Osteoblast (primary cell): ENCODE results near the gene JAM2. TPM values are rescaled to one million over a fixed set of nuclear protein-coding genes. Genes with fewer than 3 reads are reported as not detected.
"Not testable (repeated sequence)": the region's sequence is repeated elsewhere in the genome, so short reads cannot be mapped to it uniquely, and the experiment has no call there.

Experiments
- DNase-seq: peaks from one replicate; pipeline ENCODE4 v3.0.0; 2011; ENCODE audit warnings: low spot score, mixed read lengths; ENCODE audit not compliant: insufficient read length; ENCODE audit errors: missing footprints
- H2AFZ ChIP-seq: 2 replicates; pipeline ENCODE4 v1.6.0; 2011; ENCODE audit warnings: mild to moderate bottlenecking, low read length
- H3K27ac ChIP-seq: 2 replicates; pipeline ENCODE4 v1.5.1; 2011; ENCODE audit warnings: mild to moderate bottlenecking, low read depth, low read length, moderate library complexity
- H3K27me3 ChIP-seq: 2 replicates; pipeline ENCODE4 v1.6.0; 2012; ENCODE audit warnings: mild to moderate bottlenecking, control low read depth, inconsistent platforms, low read length, moderate library complexity; ENCODE audit not compliant: insufficient read depth
- H3K36me3 ChIP-seq: 2 replicates; pipeline ENCODE4 v1.5.1; 2011; ENCODE audit warnings: mild to moderate bottlenecking, low read length, control low read depth, moderate library complexity; ENCODE audit not compliant: insufficient read depth
- H3K4me1 ChIP-seq: 2 replicates; pipeline ENCODE4 v1.5.1; 2011; ENCODE audit warnings: mild to moderate bottlenecking, low read length, control low read depth, moderate library complexity; ENCODE audit not compliant: insufficient read depth
- H3K4me2 ChIP-seq: 2 replicates; pipeline ENCODE4 v1.6.0; 2011; ENCODE audit warnings: mild to moderate bottlenecking, low read length; ENCODE audit not compliant: insufficient read depth
- H3K4me3 ChIP-seq: fragments of 200-600 bp; sonication (generic); 3 replicates; pipeline ENCODE4 v1.5.1; 2012; ENCODE audit warnings: mild to moderate bottlenecking, low read length, inconsistent platforms; ENCODE audit not compliant: insufficient read depth
- H3K79me2 ChIP-seq: 2 replicates; pipeline ENCODE4 v1.6.0; 2012; ENCODE audit warnings: mild to moderate bottlenecking, low read length, control low read depth, inconsistent platforms; ENCODE audit not compliant: insufficient read depth
- H3K9me3 ChIP-seq: 2 replicates; pipeline ENCODE4 v1.5.1; 2011; ENCODE audit warnings: low read depth, low read length, control low read depth
- H4K20me1 ChIP-seq: 2 replicates; pipeline ENCODE4 v1.6.0; 2012; ENCODE audit warnings: mild to moderate bottlenecking, low read length, control low read depth; ENCODE audit not compliant: insufficient read depth
- CTCF ChIP-seq: IDR thresholded peaks from 2 replicates; pipeline ENCODE4 v1.5.1; 2011; ENCODE audit warnings: mild to moderate bottlenecking, low read depth, low read length, moderate library complexity; ENCODE audit errors: extremely low read depth
- total RNA-seq: library from RNA; depleted of rRNA; stranded (reverse); fragments of >200 nt; gene quantifications from 2 replicates; pipeline ENCODE4 v1.2.3, GENCODE V29; 2012

Gene JAM2
- total RNA-seq, 1 donor: 1.1 TPM

DNA sequence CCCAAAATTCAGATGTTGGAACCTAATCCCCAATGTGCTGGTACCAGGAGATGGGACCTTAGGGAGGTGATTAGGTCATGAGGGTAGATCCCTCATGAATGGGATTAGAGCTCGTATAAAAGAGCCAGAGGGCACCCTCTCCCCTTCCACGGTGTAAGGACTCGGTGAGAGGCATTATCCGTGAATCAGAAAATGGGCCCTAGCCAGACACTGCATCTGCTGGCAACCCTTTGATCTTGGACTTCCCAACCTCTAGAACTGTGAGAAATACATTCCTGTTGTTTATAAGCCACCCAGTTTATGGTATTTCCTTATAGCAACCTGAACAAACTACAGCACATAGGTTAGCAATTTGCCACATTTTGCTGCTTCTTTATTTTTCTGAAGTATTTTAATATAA is 14.5 kb upstream of the JAM2 start:
- Histone ChIP-seq H3K79me2 (no peaks in the 10 kb centered on the region), H4K20me1 (no peaks in the 10 kb centered on the region), H3K27ac (no peak overlapping the region), H3K36me3 (no peaks in the 10 kb centered on the region), H3K27me3 (peaks cover 3% of the 10 kb centered on the region), H3K9me3 (no peaks in the 10 kb centered on the region), H3K4me2 (no peak overlapping the region), H3K4me1 (no peaks in the 10 kb centered on the region), H3K4me3 (no peak overlapping the region), H2AFZ (no peak overlapping the region)
- no peak for DNase-seq
- TF ChIP-seq CTCF: no peak

- H3K9me3 ChIP-seq: no peaks in the 10 kb centered on the region
- H3K79me2 ChIP-seq: no peaks in the 10 kb centered on the region
- H3K36me3 ChIP-seq: no peaks in the 10 kb centered on the region
- no peak overlapping the region for H3K4me2 ChIP-seq
- peaks cover 3% of the 10 kb centered on the region for H3K27me3 ChIP-seq
- H3K4me3 ChIP-seq: no peak overlapping the region
- no peaks in the 10 kb centered on the region for H3K4me1 ChIP-seq
- no peak overlapping the region for H2AFZ ChIP-seq
- no peak overlapping the region for H3K27ac ChIP-seq
- TF ChIP-seq CTCF: no peak
- no peak for DNase-seq
- H4K20me1 ChIP-seq: no peaks in the 10 kb centered on the region
These were observed 14.0 kb upstream of the JAM2 start for GRCh38 chr21:25625036-25625435.

- not testable (repeated sequence) for DNase-seq, H3K79me2 ChIP-seq
These were observed 13.1 kb upstream of the JAM2 start for GRCh38 chr21:25625776-25626555.

DNA sequence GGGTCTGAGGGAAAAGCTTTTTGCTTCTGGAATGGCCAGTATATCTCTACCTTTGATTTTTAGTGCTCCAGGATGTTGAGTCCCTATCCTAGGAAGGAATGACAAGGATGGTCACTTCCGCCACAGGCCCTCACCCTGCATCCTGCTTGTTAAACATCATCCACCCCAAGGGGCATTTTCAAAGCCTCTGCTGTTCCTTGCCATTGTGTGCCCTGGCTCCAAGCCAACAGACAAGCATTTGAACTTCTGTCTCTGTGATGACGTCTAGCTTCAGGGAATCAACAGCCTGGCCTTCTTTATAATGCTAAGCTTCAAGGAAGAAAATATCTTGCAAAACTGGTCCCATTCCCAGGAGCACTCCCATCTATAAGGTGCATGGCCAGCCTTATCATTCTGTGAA is 12.3 kb upstream of the JAM2 start:
- H3K4me2 ChIP-seq: no peak overlapping the region
- peaks cover 3% of the 10 kb centered on the region for H3K27me3 ChIP-seq

More at GRCh38 chr21:25625776-25626555, 13.1 kb upstream of the JAM2 start:
- H3K36me3 ChIP-seq, H3K4me1 ChIP-seq, H3K27ac ChIP-seq, H3K9me3 ChIP-seq, H4K20me1 ChIP-seq, H3K4me2 ChIP-seq, H2AFZ ChIP-seq, H3K4me3 ChIP-seq, H3K27me3 ChIP-seq: not testable (repeated sequence)

More for the DNA sequence above, 12.3 kb upstream of the JAM2 start:
- no peaks in the 10 kb centered on the region for H3K79me2 ChIP-seq
- no peaks in the 10 kb centered on the region for H3K4me1 ChIP-seq
- no peak overlapping the region for H3K27ac ChIP-seq
- no peak overlapping the region for H3K4me3 ChIP-seq
- TF ChIP-seq CTCF: no peak
- H3K9me3 ChIP-seq: no peaks in the 10 kb centered on the region
- no peak for DNase-seq
- H3K36me3 ChIP-seq: no peaks in the 10 kb centered on the region
- H2AFZ ChIP-seq: no peak overlapping the region
- no peaks in the 10 kb centered on the region for H4K20me1 ChIP-seq
